HepG2 (cell line): Measurements from ENCODE around the gene FKBP1A. TPM values are rescaled to one million over a fixed set of nuclear protein-coding genes. Genes with fewer than 3 reads are reported as not detected.

Experiments used
- ATAC-seq: fragments of 200-7000 bp; cut with Tn5 transposase; 3 replicates; pipeline ENCODE4 v1.9.1; 2020; ENCODE audit warnings: mild to moderate bottlenecking, moderate library complexity
- BruUV-seq: library from RNA; stranded (reverse); fragments of 400-500 nt; replicated peaks from 2 replicates; lab custom pipeline; 2021; lab: Mats Ljungman, UMichigan
- CTCF ChIA-PET: fragments of 300-600 bp; formaldehyde crosslinking; extraction: SDS; loops from one replicate; lab custom pipeline; 2021; ENCODE audit warnings: low total read pairs, inconsistent platforms, low intra/inter-chr PET ratio; lab: Yijun Ruan, JAX
- POLR2A ChIA-PET: fragments of 350-600 bp; sonication (Branson Sonifier 250); formaldehyde crosslinking; loops from one replicate; lab custom pipeline; 2020; ENCODE audit warnings: antibody characterized with exemption, inconsistent platforms; lab: Yijun Ruan, JAX
- DNase-seq: peaks from one replicate; pipeline ENCODE4 v3.0.0-alpha.2; 2015; ENCODE audit warnings: low spot score
- FAIRE-seq: peaks from 3 replicates; lab custom pipeline; 2011; peaks lifted over from hg19 to GRCh38; lab: Jason Lieb, UNC
- H2AFZ ChIP-seq: one replicate; pipeline ENCODE4 v1.6.1; 2011; ENCODE audit warnings: low read length, inconsistent platforms
- H3K27ac ChIP-seq: fragments of 300-600 bp; 3 replicates; pipeline ENCODE4 v1.8.0; 2011; ENCODE audit warnings: mixed run types, mild to moderate bottlenecking, mixed read lengths, low read length, inconsistent platforms; ENCODE audit not compliant: insufficient read depth; ENCODE audit errors: extremely low read length
- H3K27me3 ChIP-seq, 2 experiments: fragments of 200-600 bp in 1 of 2; 2 replicates in 1 of 2; 3 replicates in 1 of 2; pipeline versions ENCODE4 v1.6.0 to v1.8.0; 2011; ENCODE audit warnings: low read length in 2 of 2, mild to moderate bottlenecking in 2 of 2, moderate library complexity in 2 of 2, inconsistent platforms in 1 of 2; ENCODE audit not compliant: insufficient read depth in 2 of 2, control insufficient read depth in 1 of 2
- H3K36me3 ChIP-seq, 2 experiments: fragments of 200-600 bp in 1 of 2; replicated peaks in 1 of 2; 2 replicates in 1 of 2; 3 replicates in 1 of 2; pipeline versions ENCODE4 v1.5.1 to v1.8.0; 2011; ENCODE audit warnings: low read length in 2 of 2, inconsistent platforms in 1 of 2; ENCODE audit not compliant: insufficient read depth in 2 of 2, control insufficient read depth in 1 of 2
- H3K4me1 ChIP-seq: 2 replicates; pipeline ENCODE4 v1.5.1; 2012; ENCODE audit warnings: low read length, inconsistent platforms; ENCODE audit not compliant: insufficient read depth
- H3K4me2 ChIP-seq: 2 replicates; pipeline ENCODE4 v1.6.0; 2011; ENCODE audit warnings: low read depth, low read length, inconsistent platforms
- H3K4me3 ChIP-seq, 3 experiments: fragments of 200-600 bp in 1 of 3; sonication (generic), shearing (Covaris generic) in 1 of 3; replicated peaks in 1 of 3; 2 replicates each; pipeline ENCODE4 v1.5.1; 2011 to 2016; ENCODE audit warnings: low read length in 3 of 3, inconsistent platforms in 2 of 3, low read depth in 2 of 3, mild to moderate bottlenecking in 2 of 3, control low read depth in 1 of 3, mixed read lengths in 1 of 3; ENCODE audit not compliant: insufficient read depth in 1 of 3
- H3K79me2 ChIP-seq: one replicate; pipeline ENCODE4 v1.6.1; 2011; ENCODE audit warnings: low read length, inconsistent platforms; ENCODE audit not compliant: insufficient read depth
- H3K9ac ChIP-seq: 2 replicates; pipeline ENCODE4 v1.6.0; 2011; ENCODE audit warnings: mild to moderate bottlenecking, low read depth, low read length, inconsistent platforms; ENCODE audit not compliant: insufficient read depth
- H3K9me3 ChIP-seq: 2 replicates; pipeline ENCODE4 v1.5.1; 2012; ENCODE audit warnings: mild to moderate bottlenecking, low read length
- H4K20me1 ChIP-seq: 2 replicates; pipeline ENCODE4 v1.6.0; 2011; ENCODE audit warnings: inconsistent platforms, mild to moderate bottlenecking, low read length, moderate library complexity; ENCODE audit not compliant: insufficient read depth
- FOXK1 ChIP-seq: sonication (generic); formaldehyde crosslinking; IDR thresholded peaks from 2 replicates; pipeline ENCODE4 v1.4.0; 2020; ENCODE audit warnings: low read depth, missing genetic modification reagents, borderline replicate concordance
- HNRNPK ChIP-seq: fragments of 200-400 bp; formaldehyde crosslinking; IDR thresholded peaks from 2 replicates; pipeline ENCODE4 v1.6.1; 2018; ENCODE audit warnings: low read length, low read depth, moderate library complexity, mild to moderate bottlenecking; ENCODE audit not compliant: poor library complexity, severe bottlenecking
- KIAA2018 ChIP-seq: sonication (generic); formaldehyde crosslinking; IDR thresholded peaks from 2 replicates; pipeline ENCODE4 v1.5.0; 2020; ENCODE audit warnings: mild to moderate bottlenecking, missing genetic modification reagents, borderline replicate concordance
- ZBTB39 ChIP-seq: sonication (generic); formaldehyde crosslinking; IDR thresholded peaks from 2 replicates; pipeline ENCODE4 v1.5.0; 2020; ENCODE audit warnings: missing genetic modification reagents
- ZC3H13 ChIP-seq: sonication (generic); formaldehyde crosslinking; IDR thresholded peaks from 2 replicates; pipeline ENCODE4 v1.8.1; 2023; ENCODE audit warnings: mild to moderate bottlenecking, missing genetic modification reagents, moderate library complexity
- ZNF20 ChIP-seq: sonication (generic); formaldehyde crosslinking; IDR thresholded peaks from 2 replicates; pipeline ENCODE4 v1.4.0; 2020; ENCODE audit warnings: mild to moderate bottlenecking, moderate library complexity, missing genetic modification reagents
- ZNF768 ChIP-seq: sonication (generic); formaldehyde crosslinking; IDR thresholded peaks from 2 replicates; pipeline ENCODE4 v1.4.0; 2020; ENCODE audit warnings: missing genetic modification reagents
- in situ Hi-C: cut with HindIII; loops from 2 replicates; pipeline ENCODE4 v1.10.0; 2017; ENCODE audit warnings: low pct_unique_long_range_greater_than_20kb; ENCODE audit not compliant: extremely low pct_ligation_motif_present
- intact Hi-C: fragments of 100-400 bp; cut with micrococcal nuclease; formaldehyde crosslinking; loops from one replicate; pipeline ENCODE4 v1.10.0; 2022; ENCODE audit not compliant: unreplicated experiment
- polyA plus RNA-seq, 8 experiments: library from polyadenylated mRNA; depleted of rRNA in 3 of 8; stranded (reverse) in 7 of 8; unstranded in 1 of 8; fragments of >200 nt; fragmentation: Illumina TruSeq in 4 of 8; extraction: Trizol in 4 of 8; gene quantifications; 2 replicates each; pipeline versions ENCODE4 v1.2.1 to v1.2.3, GENCODE V29; 2011 to 2016; ENCODE audit warnings: low read depth in 4 of 8, missing spikeins in 1 of 8, mixed read lengths in 1 of 8; ENCODE audit not compliant: insufficient read depth in 1 of 8
- total RNA-seq, 5 experiments: library from RNA; depleted of rRNA; stranded (reverse); fragments of >200 nt; fragmentation: Illumina TruSeq; extraction: Trizol; gene quantifications; 2 replicates each; pipeline ENCODE4 v1.2.3, GENCODE V29; 2016; ENCODE audit warnings: low read depth in 1 of 5
- TF ChIP-seq, protein P1 (sequence below): sonication (generic); formaldehyde crosslinking; IDR thresholded peaks from 2 replicates; pipeline ENCODE4 v1.4.0; 2020; ENCODE audit warnings: missing genetic modification reagents

The FKBP1A gene
- total and polyA plus RNA-seq, 2 of the 13 experiments (the other 11 are each of a cell fraction or from before 2014, with no cell fraction given), result 119 to 468 TPM

DNA sequence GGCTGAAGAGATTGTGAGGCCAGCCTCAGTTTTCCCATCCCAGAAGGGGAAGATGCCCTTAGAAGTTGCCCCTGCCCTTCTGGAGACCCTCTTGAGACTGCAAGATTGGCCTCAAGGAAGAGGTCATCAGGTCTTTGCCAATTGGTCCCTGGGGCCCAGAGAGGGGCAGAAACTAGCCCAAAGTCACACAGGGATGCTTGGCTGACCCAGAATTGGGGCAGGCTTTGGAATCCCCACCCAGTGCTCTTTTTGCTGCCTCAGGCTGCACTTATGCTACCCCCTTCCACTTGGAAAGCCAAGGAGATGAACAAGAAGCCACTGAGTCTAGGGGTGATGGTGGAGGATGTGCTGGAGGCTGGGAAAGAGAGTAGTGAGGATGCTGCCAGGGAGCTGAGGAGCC lies 24.9 kb upstream of the FKBP1A start:
- no peaks in the 10 kb centered on the region for H3K9me3 ChIP-seq
- TF ChIP-seq KIAA2018 (CRISPR knock-in tag) (no peak), ZNF20 (CRISPR knock-in tag) (no peak), ZC3H13 (no peak), ZNF768 (CRISPR knock-in tag) (peak; percentile 94), FOXK1 (CRISPR knock-in tag) (no peak), HNRNPK (no peak), ZBTB39 (CRISPR knock-in tag) (no peak)
- TF ChIP-seq, protein P1, sequence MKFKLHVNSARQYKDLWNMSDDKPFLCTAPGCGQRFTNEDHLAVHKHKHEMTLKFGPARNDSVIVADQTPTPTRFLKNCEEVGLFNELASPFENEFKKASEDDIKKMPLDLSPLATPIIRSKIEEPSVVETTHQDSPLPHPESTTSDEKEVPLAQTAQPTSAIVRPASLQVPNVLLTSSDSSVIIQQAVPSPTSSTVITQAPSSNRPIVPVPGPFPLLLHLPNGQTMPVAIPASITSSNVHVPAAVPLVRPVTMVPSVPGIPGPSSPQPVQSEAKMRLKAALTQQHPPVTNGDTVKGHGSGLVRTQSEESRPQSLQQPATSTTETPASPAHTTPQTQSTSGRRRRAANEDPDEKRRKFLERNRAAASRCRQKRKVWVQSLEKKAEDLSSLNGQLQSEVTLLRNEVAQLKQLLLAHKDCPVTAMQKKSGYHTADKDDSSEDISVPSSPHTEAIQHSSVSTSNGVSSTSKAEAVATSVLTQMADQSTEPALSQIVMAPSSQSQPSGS (CRISPR knock-in tag), result no peak
- no TSS peak for BruUV-seq
- H3K4me3 ChIP-seq, result no peak overlapping the region
- H3K27me3 ChIP-seq, result no peaks in the 10 kb centered on the region
- no peak overlapping the region for H3K27ac ChIP-seq
- in situ Hi-C loops (no loop called here), intact Hi-C loops (no loop called here)
- ChIA-PET POLR2A (no interaction called here), CTCF (no interaction called here)
- H4K20me1 ChIP-seq, result no peaks in the 10 kb centered on the region
- H2AFZ ChIP-seq, result no peak overlapping the region
- no peaks in the 10 kb centered on the region for H3K79me2 ChIP-seq
- no peak for ATAC-seq
- no peaks in the 10 kb centered on the region for H3K36me3 ChIP-seq
- DNase-seq, result no peak
- FAIRE-seq, result no peak
- H3K9ac ChIP-seq, result no peak overlapping the region
- H3K4me1 ChIP-seq, result peaks cover 19% of the 10 kb centered on the region
- no peak overlapping the region for H3K4me2 ChIP-seq
